Thyroid gland (tissue), 4 donors: ENCODE data around the gene GZF1. TPM values are rescaled to one million over a fixed set of nuclear protein-coding genes. Genes with fewer than 3 reads are reported as not detected.

Experiments used
- DNase-seq, 2 donors: peaks; one replicate each; pipeline ENCODE4 v3.0.0-alpha.2; 2019
- H3K27ac ChIP-seq, 3 donors: fragments of 200-600 bp; sonication (generic); 1 replicate in 2 of 3; 2 replicates in 1 of 3; pipeline ENCODE4 v1.5.1; 2016 to 2019; ENCODE audit warnings: mild to moderate bottlenecking in 1 of 3, moderate library complexity in 1 of 3
- H3K27me3 ChIP-seq: fragments of 200-600 bp; sonication (generic); one replicate; pipeline ENCODE4 v1.5.1; 2019
- H3K36me3 ChIP-seq, 2 donors: fragments of 200-600 bp; sonication (generic); one replicate each; pipeline ENCODE4 v1.5.1; 2016 to 2019
- H3K4me1 ChIP-seq, 2 donors: fragments of 200-600 bp; sonication (generic); one replicate each; pipeline ENCODE4 v1.5.1; 2017 to 2019
- H3K4me3 ChIP-seq, 3 donors: fragments of 200-600 bp; sonication (generic); replicated peaks in 1 of 3; 1 replicate in 2 of 3; 2 replicates in 1 of 3; pipeline ENCODE4 v1.5.1; 2016; ENCODE audit warnings: mild to moderate bottlenecking in 1 of 3
- H3K9me3 ChIP-seq: fragments of 200-600 bp; sonication (generic); one replicate; pipeline ENCODE4 v1.5.1; 2017
- CTCF ChIP-seq, 6 experiments: fragments of 200-600 bp in 3 of 6; fragments of 450-650 bp in 3 of 6; sonication (generic) in 3 of 6; IDR thresholded peaks; one replicate each; pipeline ENCODE4 v1.5.1; 2016 to 2019; ENCODE audit warnings: antibody characterized with exemption in 6 of 6, mild to moderate bottlenecking in 2 of 6, inconsistent platforms in 1 of 6, moderate library complexity in 1 of 6
- POLR2A ChIP-seq, 2 donors: fragments of 450-650 bp; IDR thresholded peaks; one replicate each; pipeline ENCODE4 v1.6.1; 2017; ENCODE audit warnings: antibody characterized with exemption in 2 of 2, mild to moderate bottlenecking in 2 of 2, moderate library complexity in 1 of 2
- WGBS, 2 donors: methylation state at CpG; one replicate each; pipeline ENCODE4 v1.1.5; 2017; 5-methylcytosine and 5-hydroxymethylcytosine counted together
- intact Hi-C: fragments of 100-400 bp; cut with DNase I; formaldehyde crosslinking; loops from one replicate; pipeline ENCODE4 v1.15.1; 2023
- total RNA-seq, 4 donors: library from RNA; depleted of rRNA; stranded (reverse); fragments of >200 nt; gene quantifications; one replicate each; pipeline ENCODE4 v1.2.3, GENCODE V29; 2016

GZF1 gene
- total RNA-seq, 4 donors from 2014 or later = 13.8 to 29.0 (median 15.4) TPM

GRCh38 chr20:23335521-23335920, 26.5 kb upstream of the GZF1 start:
- H3K27ac ChIP-seq = no peak overlapping the region
- no peak for DNase-seq
- H3K27me3 ChIP-seq = no peaks in the 10 kb centered on the region
- no peaks in the 10 kb centered on the region for H3K9me3 ChIP-seq
- 94 to 96% methylated on average over 5 of the region's 5 CpGs for WGBS, 2 donors
- no peaks in the 10 kb centered on the region for H3K36me3 ChIP-seq
- intact Hi-C loops = no loop called here
- no peaks in the 10 kb centered on the region for H3K4me1 ChIP-seq
- TF ChIP-seq POLR2A (IDR thresholded peaks at IDR 0.05) = no peak
- TF ChIP-seq CTCF (IDR thresholded peaks at IDR 0.05) = no peak
- no peak overlapping the region for H3K4me3 ChIP-seq

- Histone ChIP-seq H3K4me1 (no peaks in the 10 kb centered on the region), H3K9me3 (no peaks in the 10 kb centered on the region), H3K27ac (no peak overlapping the region), H3K36me3 (no peaks in the 10 kb centered on the region), H3K27me3 (no peaks in the 10 kb centered on the region), H3K4me3 (no peak overlapping the region)
- 93 to 98% methylated on average over 5 of the region's 5 CpGs for WGBS, 2 donors
- TF ChIP-seq CTCF (IDR thresholded peaks at IDR 0.05) (no peak), POLR2A (IDR thresholded peaks at IDR 0.05) (no peak)
- intact Hi-C loops = no loop called here
- no peak for DNase-seq
These were observed 25.5 kb upstream of the GZF1 start for GRCh38 chr20:23336476-23336875.

GRCh38 chr20:23337312-23337711, 24.7 kb upstream of the GZF1 start:
- DNase-seq = no peak
- Histone ChIP-seq H3K9me3 (no peaks in the 10 kb centered on the region), H3K4me3 (no peak overlapping the region), H3K27me3 (no peaks in the 10 kb centered on the region), H3K4me1 (no peaks in the 10 kb centered on the region), H3K36me3 (no peaks in the 10 kb centered on the region), H3K27ac (no peak overlapping the region)
- TF ChIP-seq CTCF (IDR thresholded peaks at IDR 0.05) (no peak), POLR2A (IDR thresholded peaks at IDR 0.05) (no peak)
- intact Hi-C loops = no loop called here

- H3K4me3 ChIP-seq = no peak overlapping the region
- H3K4me1 ChIP-seq = no peaks in the 10 kb centered on the region
- no peak overlapping the region for H3K27ac ChIP-seq
- intact Hi-C loops = loop anchor here (5.0 to 10.0 kb wide), 2 partner anchors 295 to 648 kb away; partner anchors contain the start of gene THBD
- 80 to 100% methylated on average over 1 to 10 of the region's 13 CpGs for WGBS, 2 donors
- H3K27me3 ChIP-seq = no peaks in the 10 kb centered on the region
- no peaks in the 10 kb centered on the region for H3K36me3 ChIP-seq
- no peak for DNase-seq
- TF ChIP-seq CTCF (IDR thresholded peaks at IDR 0.05) (no peak), POLR2A (IDR thresholded peaks at IDR 0.05) (no peak)
- no peaks in the 10 kb centered on the region for H3K9me3 ChIP-seq
These were observed 22.0 kb upstream of the GZF1 start for GRCh38 chr20:23339986-23340385.

- H3K4me1 ChIP-seq = no peaks in the 10 kb centered on the region
- intact Hi-C loops = loop anchor here (5.0 to 10.0 kb wide), 2 partner anchors 296 to 648 kb away; partner anchors contain the start of gene THBD
- H3K9me3 ChIP-seq = no peaks in the 10 kb centered on the region
- no peak overlapping the region for H3K4me3 ChIP-seq
- H3K27ac ChIP-seq = no peak overlapping the region
- no peaks in the 10 kb centered on the region for H3K36me3 ChIP-seq
- 20 to 34% methylated on average over 9 of the region's 9 CpGs for WGBS, 2 donors
- H3K27me3 ChIP-seq = no peaks in the 10 kb centered on the region
- peak; percentile 59 for DNase-seq
- no peak for TF ChIP-seq POLR2A (IDR thresholded peaks at IDR 0.05)
- TF ChIP-seq CTCF (IDR thresholded peaks at IDR 0.05) = peak; percentile 12 to 56 (median 48)
These were observed 21.5 kb upstream of the GZF1 start for GRCh38 chr20:23340524-23340923.
